WTC11 (cell line): ENCODE results near the gene FNDC3B. TPM values are rescaled to one million over a fixed set of nuclear protein-coding genes. Genes with fewer than 3 reads are reported as not detected.

Experiments used
- ATAC-seq: fragments of 200-7000 bp; cut with Tn5 transposase; 2 replicates; pipeline ENCODE4 v1.10.0; 2021; ENCODE audit warnings: mild to moderate bottlenecking, moderate library complexity
- CTCF ChIA-PET: fragments of 300-600 bp; sonication (Branson Sonifier 250); formaldehyde crosslinking; loops from one replicate; lab custom pipeline; 2021; ENCODE audit warnings: antibody characterized with exemption; lab: Charles Lee
- POLR2A ChIA-PET: fragments of 350-600 bp; sonication (Branson Sonifier 250); formaldehyde crosslinking; loops from one replicate; lab custom pipeline; 2021; ENCODE audit warnings: antibody characterized with exemption; lab: Charles Lee
- DNase-seq: peaks from one replicate; pipeline ENCODE4 v3.0.0; 2021; ENCODE audit warnings: low spot score
- H3K27ac Mint-ChIP-seq: 2 replicates; pipeline ENCODE4 v1.8.0; 2021; ENCODE audit warnings: mixed read lengths
- H3K27me3 Mint-ChIP-seq: 2 replicates; pipeline ENCODE4 v1.8.0; 2021; ENCODE audit warnings: low read depth, mild to moderate bottlenecking, moderate library complexity, mixed read lengths
- H3K36me3 Mint-ChIP-seq: 2 replicates; pipeline ENCODE4 v1.8.0; 2021; ENCODE audit warnings: mixed read lengths
- H3K4me1 Mint-ChIP-seq: 2 replicates; pipeline ENCODE4 v1.8.0; 2022; ENCODE audit warnings: mixed read lengths
- H3K4me3 Mint-ChIP-seq: 2 replicates; pipeline ENCODE4 v1.8.0; 2021; ENCODE audit warnings: mild to moderate bottlenecking, moderate library complexity, mixed read lengths
- H3K9me3 Mint-ChIP-seq: 2 replicates; pipeline ENCODE4 v1.8.0; 2021; ENCODE audit warnings: mixed read lengths
- ATF2 ChIP-seq: sonication (generic); formaldehyde crosslinking; IDR thresholded peaks from 2 replicates; pipeline ENCODE4 v1.8.1; 2022; ENCODE audit warnings: low read depth, missing genetic modification reagents, borderline replicate concordance
- CREM ChIP-seq: sonication (generic); formaldehyde crosslinking; IDR thresholded peaks from 2 replicates; pipeline ENCODE4 v1.8.1; 2022; ENCODE audit warnings: mild to moderate bottlenecking, missing genetic modification reagents, moderate library complexity
- ESRRA ChIP-seq: sonication (generic); formaldehyde crosslinking; IDR thresholded peaks from 2 replicates; pipeline ENCODE4 v1.8.1; 2022; ENCODE audit warnings: mild to moderate bottlenecking, missing genetic modification reagents, borderline replicate concordance
- FOXP4 ChIP-seq: sonication (generic); formaldehyde crosslinking; IDR thresholded peaks from 2 replicates; pipeline ENCODE4 v1.8.0; 2022; ENCODE audit warnings: mild to moderate bottlenecking, missing genetic modification reagents
- HMGA2 ChIP-seq: fragments of 250-450 bp; sonication (Bioruptor Pico); IDR thresholded peaks from 2 replicates; pipeline ENCODE4 v1.4.0; 2021; ENCODE audit warnings: mild to moderate bottlenecking, moderate library complexity
- HMGXB4 ChIP-seq: sonication (generic); formaldehyde crosslinking; IDR thresholded peaks from 2 replicates; pipeline ENCODE4 v1.8.1; 2023; ENCODE audit warnings: mild to moderate bottlenecking, moderate library complexity, missing genetic modification reagents
- NFATC4 ChIP-seq: fragments of 250-450 bp; sonication (Bioruptor Pico); IDR thresholded peaks from 2 replicates; pipeline ENCODE4 v1.9.0; 2021; ENCODE audit warnings: mild to moderate bottlenecking
- NFYB ChIP-seq: sonication (generic); formaldehyde crosslinking; conservative IDR thresholded peaks from 2 replicates; pipeline ENCODE4 v1.8.0; 2022; ENCODE audit warnings: low read depth, missing genetic modification reagents
- RORB ChIP-seq: fragments of 250-450 bp; sonication (Bioruptor Pico); IDR thresholded peaks from 2 replicates; pipeline ENCODE4 v1.9.0; 2021; ENCODE audit warnings: mild to moderate bottlenecking
- TCF7 ChIP-seq: sonication (generic); formaldehyde crosslinking; IDR thresholded peaks from 2 replicates; pipeline ENCODE4 v1.8.0; 2022; ENCODE audit warnings: mild to moderate bottlenecking, low read depth, missing genetic modification reagents, moderate library complexity
- TP53 ChIP-seq: sonication (generic); formaldehyde crosslinking; IDR thresholded peaks from 2 replicates; pipeline ENCODE4 v1.8.1; 2023; ENCODE audit warnings: mild to moderate bottlenecking, missing genetic modification reagents
- ZBTB21 ChIP-seq: sonication (generic); formaldehyde crosslinking; IDR thresholded peaks from 2 replicates; pipeline ENCODE4 v1.8.1; 2023; ENCODE audit warnings: mild to moderate bottlenecking, missing genetic modification reagents, borderline replicate concordance
- ZNF138 ChIP-seq: sonication (generic); formaldehyde crosslinking; conservative IDR thresholded peaks from 2 replicates; pipeline ENCODE4 v1.8.1; 2022; ENCODE audit warnings: mild to moderate bottlenecking, moderate library complexity, missing genetic modification reagents
- ZNF219 ChIP-seq: sonication (generic); formaldehyde crosslinking; IDR thresholded peaks from 2 replicates; pipeline ENCODE4 v1.8.0; 2023; ENCODE audit warnings: missing genetic modification reagents, mild to moderate bottlenecking, borderline replicate concordance
- ZNF317 ChIP-seq: sonication (generic); formaldehyde crosslinking; IDR thresholded peaks from 2 replicates; pipeline ENCODE4 v1.8.1; 2023; ENCODE audit warnings: low read depth, mild to moderate bottlenecking, moderate library complexity, missing genetic modification reagents, borderline replicate concordance
- ZNF671 ChIP-seq: fragments of 250-450 bp; sonication (Bioruptor Pico); IDR thresholded peaks from 2 replicates; pipeline ENCODE4 v1.8.0; 2021; ENCODE audit warnings: mild to moderate bottlenecking
- total RNA-seq: library from RNA; stranded (reverse); gene quantifications from 3 replicates; pipeline ENCODE4 v1.2.3, GENCODE V29; 2021
- TF ChIP-seq, protein P1 (sequence below): sonication (generic); formaldehyde crosslinking; IDR thresholded peaks from 2 replicates; pipeline ENCODE4 v1.8.1; 2022; ENCODE audit warnings: mild to moderate bottlenecking, moderate library complexity, missing genetic modification reagents
- TF ChIP-seq, protein P2 (sequence below): sonication (generic); formaldehyde crosslinking; IDR thresholded peaks from 2 replicates; pipeline ENCODE4 v1.8.0; 2022; ENCODE audit warnings: mild to moderate bottlenecking, missing genetic modification reagents
- TF ChIP-seq, protein P3 (sequence below): sonication (generic); formaldehyde crosslinking; IDR thresholded peaks from 2 replicates; pipeline ENCODE4 v1.8.1; 2022; ENCODE audit warnings: low read depth, mild to moderate bottlenecking, moderate library complexity, missing genetic modification reagents, borderline replicate concordance

FNDC3B gene
- total RNA-seq, 1 experiment from 2014 or later = 42.8 TPM

- TF ChIP-seq, protein P1, sequence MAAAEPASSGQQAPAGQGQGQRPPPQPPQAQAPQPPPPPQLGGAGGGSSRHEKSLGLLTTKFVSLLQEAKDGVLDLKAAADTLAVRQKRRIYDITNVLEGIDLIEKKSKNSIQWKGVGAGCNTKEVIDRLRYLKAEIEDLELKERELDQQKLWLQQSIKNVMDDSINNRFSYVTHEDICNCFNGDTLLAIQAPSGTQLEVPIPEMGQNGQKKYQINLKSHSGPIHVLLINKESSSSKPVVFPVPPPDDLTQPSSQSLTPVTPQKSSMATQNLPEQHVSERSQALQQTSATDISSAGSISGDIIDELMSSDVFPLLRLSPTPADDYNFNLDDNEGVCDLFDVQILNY (CRISPR knock-in tag) = no peak
Measured at GRCh38 chr3:172044833-172045585, 5.6 kb downstream of the FNDC3B start (continued).

DNA sequence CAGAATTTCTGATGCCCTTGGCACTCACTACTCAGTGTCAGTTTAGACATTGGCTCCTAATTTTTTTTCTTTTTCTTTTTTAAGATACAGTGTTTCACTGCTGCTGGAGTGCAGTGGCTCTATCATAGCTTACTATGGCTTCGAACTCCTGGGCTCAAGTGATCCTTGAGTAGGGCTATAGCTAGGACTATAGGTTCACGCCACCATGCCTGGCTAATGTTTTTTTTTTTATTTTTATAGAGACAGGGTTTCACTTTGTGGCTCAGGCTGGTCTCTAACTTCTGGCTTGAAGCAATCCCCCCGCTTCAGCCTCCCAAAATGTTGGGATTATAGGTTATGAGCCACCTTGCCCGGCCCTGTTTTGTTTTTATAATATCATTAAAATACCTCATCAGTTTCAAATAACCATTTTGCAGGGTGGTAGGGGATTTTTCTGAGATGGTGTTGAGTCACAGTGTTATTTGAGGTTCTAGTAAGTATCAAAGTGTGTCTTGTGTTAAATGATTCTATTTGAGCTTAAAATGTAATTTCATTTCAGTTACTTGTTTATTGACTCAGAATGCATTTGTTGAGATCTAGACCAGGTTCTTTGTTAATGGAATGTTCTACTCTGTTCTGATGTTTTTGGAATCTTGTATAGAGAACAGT lies 7.0 kb downstream of the FNDC3B start:
- TF ChIP-seq TP53 (no peak), HMGA2 (CRISPR knock-in tag) (no peak), NFYB (CRISPR knock-in tag) (no peak), HMGXB4 (no peak), ZNF671 (CRISPR knock-in tag) (no peak), CREM (CRISPR knock-in tag) (no peak), TCF7 (no peak), ZBTB21 (no peak), RORB (CRISPR knock-in tag) (no peak)
- TF ChIP-seq, protein P2, sequence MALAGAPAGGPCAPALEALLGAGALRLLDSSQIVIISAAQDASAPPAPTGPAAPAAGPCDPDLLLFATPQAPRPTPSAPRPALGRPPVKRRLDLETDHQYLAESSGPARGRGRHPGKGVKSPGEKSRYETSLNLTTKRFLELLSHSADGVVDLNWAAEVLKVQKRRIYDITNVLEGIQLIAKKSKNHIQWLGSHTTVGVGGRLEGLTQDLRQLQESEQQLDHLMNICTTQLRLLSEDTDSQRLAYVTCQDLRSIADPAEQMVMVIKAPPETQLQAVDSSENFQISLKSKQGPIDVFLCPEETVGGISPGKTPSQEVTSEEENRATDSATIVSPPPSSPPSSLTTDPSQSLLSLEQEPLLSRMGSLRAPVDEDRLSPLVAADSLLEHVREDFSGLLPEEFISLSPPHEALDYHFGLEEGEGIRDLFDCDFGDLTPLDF = no peak
- Mint-ChIP-seq H3K4me3 (no peak overlapping the region), H3K36me3 (peaks cover 12% of the 10 kb centered on the region), H3K27ac (peak overlapping the region; percentile 63; the same call in 1 of the 2 replicates), H3K4me1 (peaks cover 54% of the 10 kb centered on the region), H3K9me3 (no peaks in the 10 kb centered on the region), H3K27me3 (no peaks in the 10 kb centered on the region)
- ATAC-seq (no peak; the same call in 1 of the 2 replicates), DNase-seq (no peak)
- POLR2A ChIA-PET = no interaction called here
- CTCF ChIA-PET = interaction anchor here (0.9 to 2.4 kb wide), 3 partner anchors 10 to 415 kb away, joined by 3 to 6 read pairs (median 4); no protein-coding TSS in a partner anchor

DNA sequence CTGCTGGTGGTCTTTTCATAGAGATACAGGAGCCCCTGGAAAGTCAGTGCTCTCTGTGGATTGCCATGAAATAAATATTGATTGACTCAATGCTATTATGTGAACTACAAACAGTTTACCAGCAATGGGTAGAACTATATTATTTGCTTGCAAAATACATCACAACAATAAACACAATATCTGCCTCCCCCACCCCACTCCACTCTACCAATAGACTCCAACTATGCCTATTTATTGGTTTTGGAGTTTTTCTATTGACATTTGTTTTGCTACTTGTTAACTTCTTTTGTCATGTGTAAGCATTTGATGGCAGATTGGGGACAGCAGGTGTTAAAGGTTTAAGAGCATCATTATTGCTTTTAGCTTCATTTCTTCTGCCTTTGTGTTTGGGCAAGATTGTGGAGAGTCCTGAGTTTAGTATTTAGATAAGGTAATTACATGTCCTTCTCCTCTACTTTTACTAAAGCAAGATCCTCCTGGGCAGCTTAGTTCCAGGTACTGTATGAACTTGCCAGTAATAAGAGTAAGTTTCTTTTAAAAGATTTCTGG lies 8.3 kb downstream of the FNDC3B start:
- no peak overlapping the region for H3K4me3 Mint-ChIP-seq
- H3K27me3 Mint-ChIP-seq = no peaks in the 10 kb centered on the region
- TF ChIP-seq HMGA2 (CRISPR knock-in tag) (no peak), NFATC4 (CRISPR knock-in tag) (no peak), ZNF317 (CRISPR knock-in tag) (no peak), FOXP4 (CRISPR knock-in tag) (no peak), ATF2 (no peak), ZBTB21 (no peak), CREM (CRISPR knock-in tag) (no peak), ZNF138 (CRISPR knock-in tag) (no peak), ZNF219 (no peak), RORB (CRISPR knock-in tag) (no peak), ESRRA (no peak)
- TF ChIP-seq, protein P3, sequence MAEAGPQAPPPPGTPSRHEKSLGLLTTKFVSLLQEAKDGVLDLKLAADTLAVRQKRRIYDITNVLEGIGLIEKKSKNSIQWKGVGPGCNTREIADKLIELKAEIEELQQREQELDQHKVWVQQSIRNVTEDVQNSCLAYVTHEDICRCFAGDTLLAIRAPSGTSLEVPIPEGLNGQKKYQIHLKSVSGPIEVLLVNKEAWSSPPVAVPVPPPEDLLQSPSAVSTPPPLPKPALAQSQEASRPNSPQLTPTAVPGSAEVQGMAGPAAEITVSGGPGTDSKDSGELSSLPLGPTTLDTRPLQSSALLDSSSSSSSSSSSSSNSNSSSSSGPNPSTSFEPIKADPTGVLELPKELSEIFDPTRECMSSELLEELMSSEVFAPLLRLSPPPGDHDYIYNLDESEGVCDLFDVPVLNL = no peak
- H3K36me3 Mint-ChIP-seq = peaks cover 24% of the 10 kb centered on the region
- H3K4me1 Mint-ChIP-seq = peaks cover 50% of the 10 kb centered on the region
- ATAC-seq (no peak), DNase-seq (no peak)
- no peak overlapping the region for H3K27ac Mint-ChIP-seq
- POLR2A ChIA-PET = interaction anchor here (1.1 kb wide), 1 partner anchor 9 kb away, joined by 3 read pairs; the partner anchor contains the start of gene FNDC3B
- CTCF ChIA-PET = no interaction called here
- no peaks in the 10 kb centered on the region for H3K9me3 Mint-ChIP-seq
